HG02981 (cell line): ENCODE measurements around the gene GLUD1.
"Not testable (repeated sequence)": the region's sequence is repeated elsewhere in the genome, so short reads cannot be mapped to it uniquely, and the experiment has no call there.

Experiments used
- ATAC-seq: cut with Tn5 transposase; IDR thresholded peaks from one replicate; pipeline ENCODE4 v1.9.1; 2021; ENCODE audit warnings: mild to moderate bottlenecking, moderate library complexity; ENCODE audit not compliant: unreplicated experiment

The GLUD1 gene

DNA sequence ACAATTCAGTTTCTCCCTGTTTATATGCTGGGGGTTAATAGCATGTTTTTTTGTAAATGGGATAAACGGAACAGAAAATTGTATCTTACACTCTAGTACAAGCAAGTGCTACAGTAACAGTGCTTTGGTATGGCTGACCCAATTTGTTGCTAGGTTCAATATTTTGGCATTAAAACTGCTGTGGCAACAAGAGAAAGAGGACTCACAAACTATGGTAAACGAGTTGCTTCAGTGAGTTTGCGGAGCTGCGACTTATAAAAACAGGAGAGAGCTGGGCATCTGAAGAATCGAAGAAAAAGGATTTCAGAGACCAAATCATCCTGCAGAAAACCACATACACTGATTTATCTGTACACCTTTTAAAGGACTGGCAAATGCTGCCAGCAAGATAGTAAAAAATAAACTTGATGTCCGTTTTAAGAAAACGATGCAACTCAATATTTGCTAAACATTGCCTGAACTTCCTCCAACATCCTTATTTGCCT lies 2.2 kb downstream of the GLUD1 start:
- ATAC-seq: no peak

DNA sequence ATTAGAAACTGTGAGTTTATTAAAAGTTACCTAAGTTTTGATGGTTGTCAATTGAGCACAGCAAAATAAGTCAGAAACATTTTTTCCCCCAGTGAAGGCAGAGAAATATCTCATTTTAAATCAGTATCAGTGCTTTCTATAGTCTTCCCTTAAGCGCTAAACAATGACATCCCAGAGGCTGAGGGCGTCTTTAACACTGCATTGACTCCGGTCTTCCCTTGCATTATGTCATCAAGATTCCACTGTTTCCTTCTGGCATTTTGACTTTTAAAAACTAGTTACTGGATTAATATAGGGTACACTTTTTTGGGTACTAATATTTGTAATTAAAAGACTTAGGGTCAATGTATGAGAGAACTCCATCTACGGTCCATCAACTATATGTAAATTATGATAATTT lies 3.9 kb downstream of the GLUD1 start:
- no peak for ATAC-seq

DNA sequence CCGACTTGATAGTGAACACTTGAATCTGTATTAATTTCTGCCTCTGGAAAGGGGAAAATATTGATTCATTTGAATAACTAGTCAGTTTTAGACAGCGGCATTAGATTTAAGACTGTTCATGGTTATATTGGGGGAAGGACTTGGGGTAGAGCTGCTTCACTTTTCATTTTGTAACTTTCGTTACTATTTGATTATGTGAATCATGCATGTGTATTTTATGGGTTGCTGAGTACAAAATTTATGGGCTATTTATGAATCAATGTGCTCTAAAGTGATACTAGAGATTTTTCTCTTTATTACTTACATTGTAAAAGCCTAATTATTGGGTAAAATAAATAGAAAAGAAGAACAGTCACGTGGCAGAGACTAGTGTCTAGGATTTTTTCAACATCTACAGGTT lies 4.9 kb downstream of the GLUD1 start:
- no peak for ATAC-seq

DNA sequence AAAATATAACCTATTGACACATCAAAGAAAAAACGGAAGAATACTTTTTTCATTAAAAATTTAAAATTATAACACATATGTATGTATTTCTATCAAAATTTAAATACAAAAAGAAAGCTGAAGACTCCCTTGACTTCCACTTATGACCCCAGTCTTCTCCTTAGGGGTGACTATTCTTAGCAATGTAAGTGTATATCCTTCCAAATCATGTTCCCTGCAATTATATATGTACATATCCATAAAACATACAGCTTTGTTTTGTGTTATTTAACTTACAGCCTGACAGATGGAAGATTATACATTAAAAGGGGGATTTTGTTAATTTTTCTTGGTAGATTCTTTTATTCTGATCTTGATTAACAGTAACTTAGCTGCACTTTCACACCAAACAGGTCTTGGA lies 9.1 kb downstream of the GLUD1 start:
- no peak for ATAC-seq

DNA sequence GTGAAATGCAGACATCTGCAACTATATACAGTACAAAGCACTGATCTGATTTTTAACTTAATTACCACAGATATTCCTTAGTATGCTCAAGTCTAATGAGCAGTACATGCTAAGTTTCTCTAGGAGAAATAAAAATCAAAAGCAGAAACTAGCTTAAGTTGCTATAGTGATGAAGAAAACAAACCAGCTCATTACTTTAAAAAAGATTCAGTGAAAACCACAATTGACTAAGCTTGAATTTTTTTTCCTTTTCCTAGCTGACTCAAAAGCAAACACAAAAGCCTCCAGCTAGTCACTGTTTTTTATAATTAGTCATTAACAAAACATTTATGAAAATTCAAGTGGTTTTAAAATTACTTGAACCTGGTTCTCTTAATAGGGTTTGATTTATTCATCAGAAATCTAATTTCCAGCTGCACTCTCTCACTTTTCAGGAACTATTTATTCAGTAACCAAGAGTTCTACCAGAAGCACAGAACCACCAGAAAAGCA lies 10.3 kb downstream of the GLUD1 start:
- ATAC-seq: not testable (repeated sequence)

DNA sequence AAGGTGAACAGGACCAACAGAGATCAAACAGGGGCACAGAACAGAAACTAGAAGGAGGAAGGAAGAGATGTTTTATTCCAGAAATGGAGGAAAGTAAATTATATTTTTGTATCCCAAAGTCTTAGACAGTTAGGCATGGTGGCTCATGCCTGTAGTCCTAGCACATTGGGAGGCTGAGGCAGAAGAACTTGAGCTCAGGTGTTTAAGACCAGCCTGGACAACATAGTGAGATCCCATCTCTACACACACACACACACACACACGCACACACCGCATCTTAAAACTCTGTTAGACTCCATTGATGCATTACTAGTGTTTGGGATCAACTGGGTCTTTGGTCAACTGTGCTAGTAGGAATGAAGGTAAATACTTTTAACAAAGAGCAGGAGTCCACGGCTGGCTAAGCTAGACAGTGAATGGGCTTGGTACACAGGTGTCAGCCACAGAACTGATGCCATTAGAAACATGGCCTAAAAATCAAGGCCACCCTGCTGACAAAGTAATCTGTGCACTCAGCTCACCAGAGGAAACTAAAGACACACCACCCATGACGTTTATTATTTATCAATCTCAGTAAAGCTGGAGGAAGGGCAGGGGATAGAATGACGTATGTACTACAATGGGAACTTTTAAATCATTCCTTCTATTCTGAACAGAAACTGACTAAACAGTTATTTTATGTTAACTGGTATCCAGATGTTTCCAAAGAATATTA lies 10.9 kb downstream of the GLUD1 start:
- not testable (repeated sequence) for ATAC-seq

DNA sequence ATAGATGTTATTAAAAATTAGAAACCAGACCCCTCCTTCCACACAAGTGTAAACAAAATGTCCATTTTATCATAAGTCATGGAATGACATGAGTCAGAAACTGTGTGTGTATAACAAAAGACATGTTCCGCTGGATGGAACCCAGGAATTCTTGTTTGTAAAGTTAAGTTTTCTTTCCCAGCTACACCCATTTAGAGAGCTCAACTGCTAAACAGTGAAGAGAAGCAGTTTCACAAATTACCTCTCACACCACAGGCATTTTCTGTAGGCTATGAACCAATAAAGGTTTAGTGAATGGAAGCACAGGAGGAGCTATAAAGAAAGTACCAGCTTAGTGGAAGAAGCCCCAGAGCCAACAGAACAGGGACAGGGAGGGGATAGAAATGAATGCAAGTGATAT lies 12.4 kb downstream of the GLUD1 start:
- not testable (repeated sequence) for ATAC-seq

DNA sequence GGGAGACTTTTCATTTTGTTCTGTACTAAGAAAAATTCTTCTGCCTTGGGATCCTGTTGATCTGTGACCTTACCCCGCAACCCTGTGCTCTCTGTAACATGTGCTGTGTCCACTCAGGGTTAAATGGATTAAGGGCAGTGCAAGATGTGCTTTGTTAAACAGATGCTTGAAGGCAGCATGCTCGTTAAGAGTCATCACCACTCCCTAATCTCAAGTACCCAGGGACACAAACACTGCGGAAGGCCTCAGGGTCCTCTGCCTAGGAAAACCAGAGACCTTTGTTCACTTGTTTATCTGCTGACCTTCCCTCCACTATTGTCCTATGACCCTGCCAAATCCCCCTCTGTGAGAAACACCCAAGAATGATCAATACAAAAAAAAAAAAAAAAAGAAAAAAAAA lies 13.1 kb downstream of the GLUD1 start:
- not testable (repeated sequence) for ATAC-seq

DNA sequence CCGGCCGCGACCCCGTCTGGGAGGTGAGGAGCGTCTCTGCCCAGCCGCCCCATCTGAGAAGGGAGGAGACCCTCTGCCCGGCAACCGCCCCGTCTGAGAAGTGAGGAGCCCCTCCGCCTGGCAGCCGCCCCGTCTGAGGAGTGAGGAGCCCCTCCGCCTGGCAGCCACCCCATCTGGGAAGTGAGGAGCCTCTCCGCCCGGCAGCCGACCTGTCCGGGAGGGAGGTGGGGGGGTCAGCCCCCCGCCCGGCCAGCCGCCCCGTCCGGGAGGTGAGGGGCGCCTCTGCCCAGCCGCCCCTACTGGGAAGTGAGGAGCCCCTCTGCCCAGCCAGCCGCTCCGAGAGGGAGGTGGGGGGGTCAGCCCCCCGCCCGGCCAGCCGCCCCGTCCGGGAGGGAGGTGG lies 14.0 kb downstream of the GLUD1 start:
- not testable (repeated sequence) for ATAC-seq

DNA sequence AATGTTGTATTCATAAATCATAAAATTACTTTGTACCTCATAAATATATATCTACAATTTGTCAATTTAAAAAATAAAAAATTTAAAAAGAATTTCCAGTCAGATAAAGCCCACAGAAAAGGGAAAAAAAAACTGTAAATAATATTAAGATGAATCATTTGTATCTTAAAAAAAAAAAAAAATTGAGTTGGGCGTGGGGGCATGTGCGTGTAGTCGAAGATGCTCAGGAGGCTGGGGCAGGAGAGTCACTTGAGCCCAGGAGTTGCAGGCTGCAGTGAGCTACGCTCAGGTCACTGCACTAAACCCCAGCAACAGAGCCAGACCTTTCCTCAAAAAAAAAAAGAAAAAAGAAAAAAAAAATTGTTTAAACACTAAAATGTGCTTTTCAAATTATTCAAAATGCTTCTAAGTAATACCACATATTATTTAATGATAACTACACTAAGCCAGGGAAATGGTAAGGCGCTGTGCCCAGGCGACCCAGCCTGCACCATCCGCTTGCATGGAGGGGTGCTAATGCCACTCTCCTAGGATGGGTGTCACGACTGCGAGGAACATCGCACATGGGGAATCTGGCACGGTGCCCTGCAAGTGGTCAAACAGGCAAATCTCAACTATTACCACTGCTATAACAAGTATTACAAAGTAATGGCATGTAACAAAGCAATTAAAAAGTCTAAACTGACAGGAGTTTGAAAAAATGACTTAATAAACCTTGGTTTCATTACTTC lies 15.4 kb downstream of the GLUD1 start:
- ATAC-seq: no peak

DNA sequence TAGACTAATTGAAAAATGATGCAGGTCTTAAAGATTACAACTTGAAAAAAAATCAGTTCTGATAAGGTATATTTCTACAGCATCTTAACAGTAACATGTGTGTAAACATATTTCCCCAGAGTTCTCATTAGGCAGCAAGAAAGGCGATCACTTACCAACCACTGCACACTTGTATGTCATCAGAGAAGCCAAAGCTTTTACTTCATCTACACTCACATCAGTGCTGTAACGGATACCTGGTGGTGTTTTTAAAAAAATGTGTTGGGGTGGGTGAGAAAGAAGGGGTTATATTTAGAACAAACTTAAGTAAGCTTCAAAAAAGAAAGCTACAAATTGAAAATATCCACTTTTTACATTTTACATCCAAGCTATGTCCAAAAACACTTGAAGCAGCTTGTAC lies 18.2 kb downstream of the GLUD1 start:
- ATAC-seq: not testable (repeated sequence)

DNA sequence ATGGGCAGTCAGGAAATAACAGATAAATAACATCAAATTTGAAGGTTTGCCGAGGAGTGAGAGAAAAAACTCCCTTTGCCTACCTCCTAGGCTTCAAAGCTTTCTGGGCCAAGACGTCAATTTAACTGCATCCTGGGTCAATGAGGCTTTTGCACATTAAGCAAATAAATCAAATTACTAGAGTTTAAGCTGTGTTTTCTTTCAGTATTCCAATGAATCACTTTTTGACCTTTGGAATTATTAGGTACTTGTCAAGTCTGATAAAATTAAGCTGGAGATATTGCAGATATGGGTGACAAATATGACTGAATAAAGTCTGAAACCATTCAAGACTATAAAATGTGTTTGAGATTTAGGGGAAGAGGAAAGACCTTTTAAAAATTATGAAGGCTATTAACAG lies 22.2 kb downstream of the GLUD1 start:
- no peak for ATAC-seq

DNA sequence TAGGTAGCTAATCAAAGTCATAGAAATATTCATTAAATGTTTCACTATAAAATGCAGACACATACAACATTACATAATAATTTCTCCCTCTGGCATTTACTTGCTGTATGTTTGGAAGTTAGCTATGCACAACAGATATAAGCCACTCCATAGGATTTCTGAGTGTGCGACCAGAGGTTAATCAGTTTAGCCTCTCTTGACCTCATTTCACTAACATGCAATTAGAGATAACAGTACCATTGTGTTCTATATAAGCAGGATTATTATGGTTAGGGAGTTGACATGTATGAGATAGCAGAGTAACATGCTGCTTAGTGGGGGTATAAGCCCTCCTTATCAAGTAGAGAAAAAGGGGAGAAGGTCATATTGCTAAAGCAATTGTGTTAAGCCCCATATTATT lies 26.4 kb downstream of the GLUD1 start:
- ATAC-seq: no peak

DNA sequence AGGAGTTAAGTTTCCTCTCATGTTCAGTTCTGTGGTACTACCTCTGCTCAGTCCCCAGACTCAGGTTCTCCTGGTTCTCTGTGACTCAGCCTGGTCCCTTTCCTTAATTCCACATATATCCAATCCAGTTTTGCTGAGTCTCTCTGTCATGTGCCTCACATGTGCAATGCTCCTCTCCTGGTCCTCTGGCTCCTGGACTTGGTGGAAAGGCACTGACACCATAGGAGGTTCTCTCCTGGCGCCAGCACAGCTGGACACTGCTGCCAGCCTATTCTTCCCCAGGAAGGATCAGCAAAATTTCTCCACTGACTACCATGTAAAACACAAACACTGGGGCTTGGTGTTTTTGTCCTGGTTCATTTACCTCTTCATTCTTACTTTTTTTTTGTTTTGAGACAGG lies 27.8 kb downstream of the GLUD1 start:
- no peak for ATAC-seq

DNA sequence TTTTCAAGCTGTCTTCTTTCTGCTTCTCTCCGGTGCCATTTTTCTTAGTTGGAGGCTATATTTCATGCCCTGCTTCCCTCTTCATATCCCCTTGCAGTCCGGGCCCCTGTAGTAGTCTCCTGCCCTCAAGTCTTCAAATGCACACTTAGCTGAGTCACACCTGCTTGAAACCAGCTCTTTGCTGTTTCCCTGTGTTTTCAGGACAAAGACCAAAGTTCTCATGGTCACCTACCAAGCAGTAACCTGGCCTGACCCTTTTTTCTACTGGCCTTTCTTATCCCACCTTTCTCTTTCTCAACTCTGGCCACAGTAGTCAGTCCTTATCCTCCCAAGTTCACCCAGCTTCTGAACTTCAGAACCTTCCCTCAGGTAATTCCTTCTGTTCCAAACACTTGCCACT lies 28.5 kb downstream of the GLUD1 start:
- no peak for ATAC-seq

DNA sequence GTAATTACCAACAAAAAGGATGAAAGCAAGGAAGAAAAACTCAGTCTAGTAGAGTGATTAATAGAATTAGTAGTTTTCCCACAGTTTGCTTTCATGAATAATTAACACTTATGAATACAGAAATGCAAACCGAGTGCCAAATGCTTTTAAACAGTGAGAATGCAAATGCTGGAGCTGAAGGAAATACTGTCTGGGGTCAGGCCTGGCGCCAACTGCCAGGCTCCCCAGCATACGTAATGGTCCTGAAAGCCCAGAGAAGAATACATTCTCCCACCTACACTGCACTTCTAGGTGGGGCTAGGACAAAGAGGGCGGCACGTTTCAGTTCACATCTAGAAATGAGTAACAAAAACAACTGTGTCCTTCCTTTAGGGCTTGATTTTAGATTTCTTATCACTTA lies 30.0 kb downstream of the GLUD1 start:
- no peak for ATAC-seq

DNA sequence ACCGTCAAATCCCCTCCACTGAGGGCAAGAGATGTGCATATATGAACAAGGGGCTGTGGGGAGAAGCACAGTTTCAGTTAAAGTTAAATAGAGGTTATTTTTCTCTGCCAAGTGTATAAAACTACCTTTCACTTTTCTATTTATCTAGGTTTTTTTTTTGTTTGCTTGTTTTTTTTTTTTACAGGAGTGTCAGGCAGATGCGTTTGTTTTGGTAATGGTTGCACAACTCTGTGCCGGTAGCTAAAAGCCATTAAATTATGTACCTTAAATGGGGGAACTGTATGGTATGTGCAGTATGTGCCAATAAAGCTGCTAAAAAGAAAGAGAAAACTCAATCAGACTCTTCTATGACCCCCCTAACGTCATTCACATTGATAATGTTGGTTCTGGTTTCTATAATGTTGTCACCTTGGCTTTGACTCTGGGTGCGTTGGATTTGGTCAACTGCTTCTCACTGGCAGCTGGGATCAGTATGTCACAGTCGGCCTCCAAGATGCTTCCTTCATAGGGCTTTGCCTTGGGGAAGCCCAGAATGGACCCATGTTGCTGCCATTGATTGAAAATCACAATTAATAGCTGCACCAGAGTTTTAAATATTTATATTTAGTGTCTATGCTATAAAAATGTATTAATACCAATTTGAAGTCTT lies 34.2 kb downstream of the GLUD1 start:
- no peak for ATAC-seq

DNA sequence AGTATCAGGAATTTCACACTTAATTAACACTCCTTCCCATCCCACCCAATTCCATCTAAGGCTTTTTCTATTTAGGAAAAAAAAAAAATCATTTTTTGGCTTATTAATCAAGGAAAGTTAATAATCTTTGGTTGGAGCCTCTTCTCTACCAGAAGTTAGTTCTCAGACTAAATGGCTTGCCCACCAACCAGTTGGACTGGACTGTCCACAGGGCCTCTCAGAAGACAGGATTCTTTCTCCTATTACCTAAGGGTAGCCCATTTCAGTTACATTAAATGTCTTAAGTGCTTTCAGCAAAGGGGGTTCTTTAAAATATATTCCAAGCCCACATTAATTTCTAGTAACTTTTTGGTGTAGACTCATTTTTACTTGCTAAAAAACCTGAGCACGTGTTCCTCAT lies 35.2 kb downstream of the GLUD1 start:
- no peak for ATAC-seq

DNA sequence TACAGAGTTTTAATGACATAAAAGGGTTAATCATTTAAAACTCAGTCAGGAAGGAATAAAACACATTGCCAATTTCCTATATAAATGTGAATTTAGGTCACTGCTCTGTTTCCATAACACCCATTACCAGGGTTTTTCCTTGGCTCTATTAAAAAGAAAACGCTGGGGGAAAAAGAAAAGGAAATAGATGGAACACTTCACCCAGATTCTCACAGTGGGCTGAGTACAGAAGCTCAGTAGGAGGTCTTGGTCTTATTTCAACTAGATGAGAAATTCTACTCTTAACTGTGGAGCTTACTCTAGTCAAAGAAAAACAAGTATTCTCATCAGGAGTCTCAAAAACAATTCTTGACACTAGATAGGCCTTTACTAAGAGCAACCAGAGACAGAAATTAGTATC lies 36.5 kb downstream of the GLUD1 start:
- ATAC-seq: no peak

DNA sequence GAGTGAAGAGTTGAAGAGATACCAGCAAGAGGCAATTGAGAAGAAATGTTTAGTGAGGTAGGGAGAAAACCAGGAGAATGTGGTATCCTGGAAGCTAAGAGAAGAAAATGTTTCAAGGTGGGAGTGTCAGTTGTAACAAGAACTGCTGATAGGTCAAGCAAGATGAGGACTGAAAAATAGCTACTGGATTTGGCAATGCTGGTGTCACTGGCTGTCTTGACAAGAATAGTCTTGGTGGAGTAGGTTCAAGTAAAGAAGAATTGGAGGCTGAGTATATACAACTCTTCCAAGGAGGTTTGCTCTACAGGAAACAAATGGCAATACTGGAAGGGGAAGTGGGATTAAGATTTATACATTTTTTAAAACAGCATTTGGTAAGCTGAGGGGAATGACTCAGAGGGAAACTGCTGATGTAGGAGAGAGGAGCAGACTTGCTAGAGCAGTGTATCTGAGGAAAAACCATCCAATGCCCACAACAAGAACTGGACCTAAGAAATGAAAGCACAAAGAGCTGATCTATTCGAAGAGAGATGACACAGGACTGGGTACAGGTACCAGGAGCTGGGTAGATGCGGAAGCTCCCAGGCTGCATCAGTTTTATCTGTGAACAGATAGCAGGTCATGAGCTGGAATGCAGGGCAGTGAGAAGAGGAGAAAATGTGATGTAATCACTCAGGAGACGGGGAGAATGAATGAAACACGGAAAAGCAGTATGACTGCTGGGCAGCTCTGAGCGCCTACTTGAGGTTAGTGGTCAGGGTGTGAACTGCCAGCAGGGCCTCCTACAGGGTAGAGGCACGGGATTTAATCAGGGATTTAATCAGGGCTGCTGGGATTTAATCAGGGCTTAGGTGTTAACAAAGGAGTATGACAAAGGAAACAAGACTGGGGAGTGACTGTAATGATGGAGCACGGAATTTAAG lies 40.0 kb downstream of the GLUD1 start:
- no peak for ATAC-seq
